Neural progenitor cell (in vitro differentiated cells): ENCODE measurements around the gene COG3.
A peak's percentile ranks its signal among the peaks of the same experiment; 100 is the strongest.

Experiments used
- EZH2 ChIP-seq: fragments of 200-600 bp; sonication (generic); IDR thresholded peaks from 2 replicates; pipeline ENCODE4 v1.6.1; 2017; ENCODE audit warnings: antibody characterized with exemption, mild to moderate bottlenecking, moderate library complexity
- EZH2phosphoT487 ChIP-seq: fragments of 200-600 bp; sonication (generic); IDR thresholded peaks from 2 replicates; pipeline ENCODE4 v1.6.1; 2017; ENCODE audit warnings: antibody characterized with exemption
- TF ChIP-seq, protein P1 (sequence below): fragments of 200-600 bp; sonication (generic); IDR thresholded peaks from 2 replicates; pipeline ENCODE4 v1.5.1; 2017; ENCODE audit warnings: antibody characterized with exemption, mild to moderate bottlenecking

DNA sequence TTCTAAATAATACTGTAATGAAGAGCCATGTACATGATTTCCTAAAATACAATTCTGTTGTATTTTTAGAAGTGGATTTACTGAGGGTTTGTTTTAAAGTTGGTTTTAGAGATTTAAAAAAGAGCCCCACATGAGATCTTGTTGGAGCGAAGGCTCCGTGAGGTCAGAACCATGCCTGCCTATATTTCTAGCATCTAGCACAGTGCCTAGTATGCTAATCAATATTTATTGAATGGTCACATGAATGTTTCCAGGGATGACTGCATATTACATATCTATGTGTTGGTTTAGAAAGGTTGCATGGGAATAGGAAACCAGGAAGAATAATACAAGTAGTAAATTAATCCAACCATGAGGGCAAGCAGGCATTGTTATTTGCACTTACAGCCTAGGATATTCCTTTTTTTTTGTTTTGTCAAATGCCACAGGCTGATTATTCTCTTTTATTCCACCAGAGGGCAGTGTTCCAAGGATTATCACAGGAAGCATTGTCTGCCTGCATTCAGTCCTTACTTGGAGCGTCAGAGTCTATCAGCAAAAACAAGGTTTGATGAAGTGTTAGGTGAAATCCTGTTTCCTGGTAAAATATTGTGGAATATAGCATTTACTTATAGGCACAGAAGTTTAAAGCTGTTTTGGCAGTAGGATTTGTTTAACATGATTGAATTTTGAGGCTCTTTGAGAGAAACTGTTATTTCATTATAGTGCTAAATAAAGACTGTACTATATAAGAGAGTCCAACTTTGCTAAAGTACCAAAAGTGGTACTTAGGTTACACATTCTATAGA, 46.8 kb downstream of the COG3 start:
- no peak for TF ChIP-seq EZH2
- TF ChIP-seq, protein P1, sequence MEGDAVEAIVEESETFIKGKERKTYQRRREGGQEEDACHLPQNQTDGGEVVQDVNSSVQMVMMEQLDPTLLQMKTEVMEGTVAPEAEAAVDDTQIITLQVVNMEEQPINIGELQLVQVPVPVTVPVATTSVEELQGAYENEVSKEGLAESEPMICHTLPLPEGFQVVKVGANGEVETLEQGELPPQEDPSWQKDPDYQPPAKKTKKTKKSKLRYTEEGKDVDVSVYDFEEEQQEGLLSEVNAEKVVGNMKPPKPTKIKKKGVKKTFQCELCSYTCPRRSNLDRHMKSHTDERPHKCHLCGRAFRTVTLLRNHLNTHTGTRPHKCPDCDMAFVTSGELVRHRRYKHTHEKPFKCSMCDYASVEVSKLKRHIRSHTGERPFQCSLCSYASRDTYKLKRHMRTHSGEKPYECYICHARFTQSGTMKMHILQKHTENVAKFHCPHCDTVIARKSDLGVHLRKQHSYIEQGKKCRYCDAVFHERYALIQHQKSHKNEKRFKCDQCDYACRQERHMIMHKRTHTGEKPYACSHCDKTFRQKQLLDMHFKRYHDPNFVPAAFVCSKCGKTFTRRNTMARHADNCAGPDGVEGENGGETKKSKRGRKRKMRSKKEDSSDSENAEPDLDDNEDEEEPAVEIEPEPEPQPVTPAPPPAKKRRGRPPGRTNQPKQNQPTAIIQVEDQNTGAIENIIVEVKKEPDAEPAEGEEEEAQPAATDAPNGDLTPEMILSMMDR: peak; percentile 91
- no peak for TF ChIP-seq EZH2phosphoT487
